Esophagus muscularis mucosa (tissue), 4 donors: ENCODE data around the gene MYD88.

ENCODE experiments used
- CTCF ChIP-seq, 3 experiments: fragments of 200-600 bp in 2 of 3; fragments of 450-650 bp in 1 of 3; sonication (generic) in 2 of 3; IDR thresholded peaks; one replicate each; pipeline ENCODE4 v1.5.1; 2017 to 2019; ENCODE audit warnings: antibody characterized with exemption in 3 of 3, mild to moderate bottlenecking in 2 of 3, moderate library complexity in 1 of 3
- EP300 ChIP-seq: sonication (generic); formaldehyde crosslinking; IDR thresholded peaks from one replicate; pipeline ENCODE4 v1.6.1; 2017; ENCODE audit warnings: antibody characterized with exemption
- POLR2A ChIP-seq: fragments of 450-650 bp; IDR thresholded peaks from one replicate; pipeline ENCODE4 v1.6.1; 2017; ENCODE audit warnings: antibody characterized with exemption, moderate library complexity, mild to moderate bottlenecking, low read depth

DNA sequence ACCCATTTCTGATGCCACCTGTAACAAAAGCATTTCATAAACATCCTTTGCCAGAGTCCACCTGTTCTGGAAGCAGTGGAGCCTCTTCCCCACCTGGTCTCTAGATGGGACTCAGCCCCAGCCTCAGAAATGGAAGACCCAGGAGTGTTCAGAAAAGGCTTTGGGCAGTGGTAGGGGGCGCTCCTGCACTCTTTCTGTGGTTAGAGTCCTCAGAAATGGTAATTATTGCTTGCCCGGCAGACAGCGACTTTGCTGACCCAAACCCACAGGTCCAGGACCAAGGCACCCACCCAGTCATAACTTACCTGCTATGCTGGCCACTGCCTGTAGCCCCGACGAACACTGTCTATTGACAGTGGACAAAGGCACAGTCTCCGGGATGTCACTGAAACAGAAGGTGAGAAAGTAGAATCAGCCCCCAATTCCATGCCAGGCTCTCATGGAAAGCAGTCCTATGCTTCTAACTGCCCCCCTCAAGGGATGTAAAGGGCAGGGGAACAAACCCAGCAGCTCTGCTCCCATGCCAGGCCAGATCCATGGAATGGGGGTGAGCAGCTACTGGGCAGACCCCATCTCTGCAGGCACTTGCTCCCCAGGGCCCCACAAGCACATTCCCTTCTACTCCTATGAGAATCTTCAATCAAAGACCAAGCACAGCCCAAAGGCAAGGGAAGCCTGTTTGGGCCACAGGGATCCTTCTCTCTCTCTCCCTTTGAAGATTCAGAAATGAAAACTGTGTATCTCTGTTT, 6.7 kb upstream of the MYD88 start:
- TF ChIP-seq CTCF (IDR thresholded peaks at IDR 0.05): peak in 2 of 3 experiments; percentile 12 to 23
- TF ChIP-seq EP300: no peak
- no peak for TF ChIP-seq POLR2A
